Ecto neural progenitor cell (in vitro differentiated cells): ENCODE data around the gene ZNF286A.
"Not testable (repeated sequence)": the region's sequence is repeated elsewhere in the genome, so short reads cannot be mapped to it uniquely, and the experiment has no call there.

ENCODE experiments used
- DNase-seq: peaks from one replicate; pipeline ENCODE4 v3.0.0-alpha.2; 2018; ENCODE audit warnings: low spot score

The ZNF286A gene

GRCh38 chr17:15699937-15700336 lies 385 bp downstream of the ZNF286A start:
- DNase-seq: not testable (repeated sequence)

DNA sequence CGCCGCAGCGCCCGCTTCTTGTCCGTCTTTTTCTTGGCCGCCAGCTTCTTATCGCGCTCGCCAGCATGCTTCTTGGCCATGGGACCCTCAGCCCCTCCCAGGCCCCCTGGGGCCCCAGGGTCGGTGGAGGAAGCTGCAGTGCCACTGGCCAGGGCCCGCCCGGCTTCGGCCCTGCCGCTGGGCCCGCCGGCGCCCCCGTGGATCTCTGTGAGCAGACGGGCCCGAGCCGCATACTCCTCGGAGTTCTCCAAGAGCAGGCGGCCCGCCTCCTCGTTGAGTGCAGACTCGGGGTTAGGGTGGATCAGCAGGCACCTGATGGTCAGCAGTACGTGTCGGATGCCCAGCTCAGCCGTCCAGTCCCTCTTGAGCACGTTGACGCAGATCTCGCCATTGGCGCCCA lies 4.7 kb downstream of the ZNF286A start:
- DNase-seq: not testable (repeated sequence)

DNA sequence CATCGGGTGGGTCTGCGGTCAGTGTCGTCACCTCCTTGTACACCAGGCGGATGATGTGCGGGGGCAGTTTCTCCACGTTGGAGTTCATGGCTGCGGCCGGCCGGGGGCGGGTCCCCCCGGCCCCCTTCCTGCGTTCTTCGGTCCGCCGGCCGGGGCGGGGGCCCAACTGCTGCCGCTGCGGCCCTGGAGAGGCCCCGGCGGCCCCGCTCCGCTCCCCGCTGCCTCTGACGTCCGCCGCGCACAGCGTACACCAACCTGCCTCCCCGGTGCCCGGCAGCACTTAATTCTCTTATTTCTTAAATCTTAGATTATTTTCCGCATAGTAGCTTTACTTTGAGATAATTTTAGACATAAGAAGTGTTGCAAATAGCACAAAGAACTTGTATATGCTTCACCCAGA lies 5.3 kb downstream of the ZNF286A start:
- not testable (repeated sequence) for DNase-seq

- not testable (repeated sequence) for DNase-seq
Observed at GRCh38 chr17:15708879-15709278, 9.3 kb downstream of the ZNF286A start.

GRCh38 chr17:15716601-15717563 lies 17.3 kb downstream of the ZNF286A start:
- not testable (repeated sequence) for DNase-seq

- not testable (repeated sequence) for DNase-seq
Observed at GRCh38 chr17:15730535-15730934, 31.0 kb downstream of the ZNF286A start.

GRCh38 chr17:15731900-15732299 lies 32.3 kb downstream of the ZNF286A start, which contains the start of gene TBC1D26:
TSS of gene TBC1D26 (plus strand) at chr17:15732283. CDS start at chr17:15735349, 3,066 bp downstream.
- not testable (repeated sequence) for DNase-seq

GRCh38 chr17:15733174-15733789 lies 33.7 kb downstream of the ZNF286A start:
- DNase-seq: not testable (repeated sequence)

GRCh38 chr17:15736578-15736977 lies 37.0 kb downstream of the ZNF286A start:
- DNase-seq: not testable (repeated sequence)

DNA sequence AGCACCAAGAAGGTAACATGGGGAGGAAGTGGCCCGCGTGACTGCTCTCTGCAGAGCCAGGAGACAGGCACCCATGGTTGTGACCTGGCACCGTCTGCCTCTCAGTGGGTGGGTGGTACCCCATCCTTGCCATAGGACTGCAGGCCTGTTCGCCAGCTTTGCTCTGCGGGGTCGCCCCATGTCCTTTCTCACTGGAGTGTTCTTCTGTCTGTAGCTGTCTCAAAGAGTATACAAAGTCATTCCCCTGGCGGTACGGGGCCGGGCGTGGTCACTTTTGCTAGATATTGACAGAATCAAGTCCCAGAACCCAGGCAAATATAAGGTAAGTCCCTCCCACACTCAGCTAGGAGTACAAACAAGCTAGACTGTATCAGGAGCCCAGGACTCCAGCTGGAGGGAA lies 38.5 kb downstream of the ZNF286A start:
- DNase-seq: no peak

DNA sequence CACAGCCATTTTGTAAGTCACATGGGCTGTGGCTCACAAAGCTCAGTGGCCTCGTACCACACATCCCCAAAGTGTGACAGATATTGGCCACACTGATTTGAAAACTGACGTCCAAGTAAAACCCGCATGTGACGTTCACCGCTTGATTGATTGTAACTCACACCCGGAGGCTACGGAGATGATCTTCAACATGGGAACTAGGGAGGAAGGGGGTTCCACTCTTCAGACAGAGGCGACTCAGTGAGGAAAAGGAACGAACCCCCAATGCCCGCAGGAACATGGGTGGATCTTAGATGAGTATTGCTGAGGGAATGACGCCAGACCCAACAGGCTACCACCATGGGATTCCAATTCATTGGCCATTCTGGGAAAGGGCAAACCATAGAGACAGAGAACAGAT lies 39.7 kb downstream of the ZNF286A start:
- not testable (repeated sequence) for DNase-seq

GRCh38 chr17:15740041-15740440 lies 40.5 kb downstream of the ZNF286A start:
- not testable (repeated sequence) for DNase-seq

DNA sequence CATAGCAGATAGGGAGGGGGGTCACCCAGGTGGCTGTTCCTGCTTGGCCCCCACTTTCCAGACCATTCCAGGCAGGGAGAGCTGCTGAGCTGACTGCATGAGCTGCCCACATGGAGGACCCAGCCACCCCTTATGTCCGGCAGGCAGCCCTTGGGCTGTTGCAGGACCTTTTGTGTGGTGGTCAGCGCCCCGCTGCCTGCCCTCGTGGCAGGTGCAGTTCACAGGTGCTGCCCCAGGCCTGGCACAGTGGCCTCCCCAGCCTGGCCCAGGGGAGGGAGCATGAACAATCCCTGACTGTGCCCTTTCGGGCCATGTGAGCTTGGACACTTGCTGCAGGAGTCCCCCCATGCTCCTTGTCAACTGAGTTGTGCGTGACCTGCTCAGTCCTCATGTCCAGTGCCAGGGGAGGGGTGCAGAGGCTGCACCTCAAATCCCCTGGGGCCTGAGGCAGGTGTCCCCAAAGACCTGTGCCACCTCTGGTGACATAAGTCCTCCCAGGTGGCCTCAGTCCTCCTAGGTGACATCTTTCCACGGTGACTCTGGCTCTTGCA lies 41.1 kb downstream of the ZNF286A start:
- DNase-seq: no peak

DNA sequence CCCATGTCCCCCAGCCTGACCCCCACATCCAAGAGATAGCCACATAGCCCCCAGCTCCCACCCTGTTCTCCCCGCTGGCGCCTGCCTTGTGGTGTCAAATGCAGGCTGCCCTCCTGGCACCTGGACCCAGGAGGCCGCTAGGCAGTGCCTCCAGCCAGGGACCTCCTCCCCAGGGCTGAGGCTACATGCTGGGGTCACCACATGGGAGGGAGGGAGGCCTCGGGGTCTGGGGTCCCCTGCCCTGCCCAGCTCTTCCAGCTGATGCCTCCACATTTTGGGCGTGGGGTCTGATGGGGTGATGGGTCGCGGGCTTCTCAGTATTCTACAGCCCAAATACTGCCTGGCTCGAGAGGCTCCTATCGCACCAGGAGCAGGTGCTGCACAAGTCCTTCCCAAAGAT lies 42.1 kb downstream of the ZNF286A start:
- no peak for DNase-seq

DNA sequence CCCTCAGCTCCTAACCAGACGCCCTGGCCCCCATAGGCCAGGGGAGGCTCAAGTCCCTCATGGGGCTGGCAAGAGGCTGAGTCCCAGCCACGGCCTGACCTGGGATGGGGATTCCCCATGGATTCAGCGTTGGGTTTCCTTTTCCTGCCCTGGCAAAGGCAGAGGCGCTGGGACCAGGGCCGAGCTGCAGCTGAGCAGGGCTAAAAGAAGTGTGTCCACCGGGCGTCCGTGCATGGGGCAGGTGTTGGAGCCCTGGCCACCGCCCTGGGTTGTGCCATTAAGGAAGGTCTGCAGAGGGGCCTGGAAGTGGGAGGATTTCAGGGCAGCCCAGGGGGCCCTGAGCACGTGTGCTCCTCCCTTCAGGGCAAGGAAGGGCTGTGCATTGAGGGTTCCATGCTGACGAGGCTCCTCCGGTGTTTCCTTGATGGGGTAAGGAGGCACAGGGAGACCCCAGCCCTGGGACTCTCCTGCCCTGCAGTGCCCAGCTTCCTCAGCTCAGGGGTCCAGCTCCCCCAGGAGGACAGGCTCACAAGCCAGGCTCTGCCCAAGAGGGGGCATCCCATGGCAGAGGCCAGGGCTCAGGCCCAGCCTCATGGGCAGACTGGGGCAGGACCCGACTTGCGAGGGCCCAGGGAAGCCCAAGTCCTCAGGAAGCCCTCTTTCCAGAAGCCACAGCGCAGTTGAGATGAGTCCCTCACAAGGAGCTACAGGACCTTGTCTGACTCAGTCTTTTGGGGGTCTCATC lies 42.7 kb downstream of the ZNF286A start:
- DNase-seq: no peak

GRCh38 chr17:15742921-15743320 lies 43.4 kb downstream of the ZNF286A start:
- no peak for DNase-seq

DNA sequence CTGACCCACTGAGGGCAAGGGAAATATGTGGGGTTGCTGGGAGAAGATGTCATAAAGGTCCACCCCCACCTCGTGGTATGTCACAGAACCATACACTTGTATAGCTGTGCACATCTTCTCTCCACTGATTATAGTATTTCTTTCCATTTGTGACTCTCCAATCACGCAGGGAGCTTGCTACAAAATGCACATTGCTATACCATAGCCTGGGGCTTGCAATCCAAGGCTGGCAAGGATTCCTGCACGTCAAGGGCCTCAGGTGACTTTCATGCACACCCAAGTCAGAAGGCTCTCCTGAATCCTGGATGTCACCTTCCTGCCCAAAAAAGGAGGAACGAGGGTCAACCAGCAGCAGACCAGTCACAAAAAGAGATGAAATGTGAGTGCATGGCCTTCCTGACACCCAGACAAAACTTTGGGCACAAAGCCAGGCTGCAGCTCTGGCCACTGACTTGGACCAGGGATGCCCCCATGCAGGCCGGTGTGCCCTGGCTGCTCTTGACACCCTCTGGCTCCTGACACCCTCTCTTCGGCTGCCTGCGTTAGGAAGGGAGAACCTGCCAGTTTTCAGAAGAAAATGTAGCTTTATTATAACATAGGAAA lies 44.6 kb downstream of the ZNF286A start:
- peak; percentile 42 for DNase-seq

- DNase-seq: no peak
Observed at GRCh38 chr17:15744885-15745284, 45.3 kb downstream of the ZNF286A start.

DNA sequence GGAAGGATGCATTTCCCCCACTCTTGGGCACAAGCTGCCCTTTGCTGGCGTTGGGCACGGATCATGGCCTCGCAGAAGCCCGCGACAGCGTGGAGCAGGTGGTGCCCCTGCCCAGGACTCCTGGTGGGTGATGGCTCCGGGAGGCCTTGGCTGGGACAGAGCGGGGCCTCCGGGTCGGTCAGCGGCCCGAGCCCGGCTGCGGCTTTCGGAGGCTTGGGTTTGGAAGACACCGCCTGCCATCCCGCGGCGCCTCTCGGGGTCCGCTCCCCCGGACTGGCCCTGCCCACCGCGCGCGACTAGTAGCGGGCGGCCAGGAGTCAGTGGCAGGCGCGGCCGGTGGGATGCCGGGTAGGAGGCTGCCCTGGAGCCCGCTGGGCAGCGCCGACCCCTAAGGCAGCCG lies 49.9 kb downstream of the ZNF286A start:
- DNase-seq: peak; percentile 38

DNA sequence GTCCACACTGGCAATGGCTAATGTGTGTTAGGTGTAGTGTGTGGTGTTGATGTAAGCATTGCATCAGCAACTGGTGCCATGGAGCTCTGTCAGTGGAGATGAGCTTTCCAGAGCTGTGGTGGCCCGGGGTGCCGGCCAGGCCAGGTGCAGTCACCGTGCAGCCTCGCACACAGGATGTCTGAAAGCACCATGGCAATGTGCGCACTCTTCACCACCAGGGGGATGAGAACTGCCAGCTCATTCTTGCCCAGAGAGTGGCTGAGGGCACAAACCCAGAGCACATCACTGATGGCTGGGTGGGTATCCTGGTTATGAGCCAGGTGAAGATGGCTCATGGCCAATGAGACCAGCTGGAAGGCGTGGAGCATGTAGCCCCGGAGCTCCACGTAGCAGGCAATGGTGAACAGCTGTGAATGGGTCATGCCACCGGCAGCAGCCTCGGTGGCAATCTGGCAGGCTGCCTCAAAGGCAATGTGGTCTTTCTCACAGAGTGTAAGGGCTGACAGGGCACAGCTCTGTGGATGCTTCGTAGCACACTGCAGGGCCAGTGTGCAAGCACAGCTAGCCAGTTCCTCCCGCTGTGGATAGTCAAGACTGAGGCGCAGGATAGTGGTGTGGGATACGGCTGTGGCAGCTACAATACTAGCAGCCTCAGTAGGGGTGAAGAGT lies 69.4 kb downstream of the ZNF286A start:
- not testable (repeated sequence) for DNase-seq
